ENCODE results near the gene SLC30A7.

Gene SLC30A7

GRCh38 chr1:100998426-100998825 is 102.5 kb downstream of the SLC30A7 start:
- ATAC-seq, result no peak

GRCh38 chr1:101000131-101000873 is 104.4 kb downstream of the SLC30A7 start:
- ATAC-seq, result no peak
- TF ChIP-seq ZFP3 (CRISPR knock-in tag; IDR thresholded peaks at IDR 0.05) (no peak), RARB (CRISPR knock-in tag; IDR thresholded peaks at IDR 0.05) (no peak), TCF4 (CRISPR knock-in tag; IDR thresholded peaks at IDR 0.05; ENCODE audit: borderline replicate concordance) (no peak), SNAI2 (CRISPR knock-in tag; IDR thresholded peaks at IDR 0.05) (no peak), ESRRG (CRISPR knock-in tag; IDR thresholded peaks at IDR 0.05) (no peak), ZNF8 (CRISPR knock-in tag; IDR thresholded peaks at IDR 0.05) (no peak), PPARA (CRISPR knock-in tag; IDR thresholded peaks at IDR 0.05; ENCODE audit: borderline replicate concordance) (no peak), CSDC2 (CRISPR knock-in tag; IDR thresholded peaks at IDR 0.05) (no peak), ISL1 (CRISPR knock-in tag; IDR thresholded peaks at IDR 0.05) (no peak), CREB5 (CRISPR knock-in tag; IDR thresholded peaks at IDR 0.05; ENCODE audit: low read depth) (no peak), ZNF70 (CRISPR knock-in tag; IDR thresholded peaks at IDR 0.05) (no peak)

More at GRCh38 chr1:100998426-100998825, 102.5 kb downstream of the SLC30A7 start:
- TF ChIP-seq ZFP30 (CRISPR knock-in tag; IDR thresholded peaks at IDR 0.05), result no peak
- no peak for TF ChIP-seq ZNF70 (CRISPR knock-in tag; IDR thresholded peaks at IDR 0.05)
- TF ChIP-seq SNAI2 (CRISPR knock-in tag; IDR thresholded peaks at IDR 0.05), result no peak
- no peak for TF ChIP-seq TSHZ2 (CRISPR knock-in tag; IDR thresholded peaks at IDR 0.05)

- peak; percentile 47; the same call in 2 of the 3 replicates for ATAC-seq
- TF ChIP-seq TSHZ2 (CRISPR knock-in tag; IDR thresholded peaks at IDR 0.05) (no peak), SNAI2 (CRISPR knock-in tag; IDR thresholded peaks at IDR 0.05) (no peak), ZNF565 (CRISPR knock-in tag; conservative IDR thresholded peaks at IDR 0.05; ENCODE audit: low read depth) (no peak), ZFP3 (CRISPR knock-in tag; IDR thresholded peaks at IDR 0.05) (no peak), ZNF8 (CRISPR knock-in tag; IDR thresholded peaks at IDR 0.05) (no peak), PPARA (CRISPR knock-in tag; IDR thresholded peaks at IDR 0.05; ENCODE audit: borderline replicate concordance) (no peak), CREB5 (CRISPR knock-in tag; IDR thresholded peaks at IDR 0.05; ENCODE audit: low read depth) (no peak), CSDC2 (CRISPR knock-in tag; IDR thresholded peaks at IDR 0.05) (no peak), CSRNP3 (CRISPR knock-in tag; IDR thresholded peaks at IDR 0.05) (no peak), ZNF70 (CRISPR knock-in tag; IDR thresholded peaks at IDR 0.05) (no peak), BACH2 (CRISPR knock-in tag; IDR thresholded peaks at IDR 0.05; ENCODE audit: borderline replicate concordance) (no peak), RARB (CRISPR knock-in tag; IDR thresholded peaks at IDR 0.05) (no peak), ESRRG (CRISPR knock-in tag; IDR thresholded peaks at IDR 0.05) (no peak), TOX (CRISPR knock-in tag; IDR thresholded peaks at IDR 0.05; ENCODE audit: borderline replicate concordance) (no peak), ISL1 (CRISPR knock-in tag; IDR thresholded peaks at IDR 0.05) (no peak), TCF4 (CRISPR knock-in tag; IDR thresholded peaks at IDR 0.05; ENCODE audit: borderline replicate concordance) (no peak)
Observed at GRCh38 chr1:101002551-101002950, 106.7 kb downstream of the SLC30A7 start.
